ENCODE measurements around the gene DPH6.

DPH6 gene

DNA sequence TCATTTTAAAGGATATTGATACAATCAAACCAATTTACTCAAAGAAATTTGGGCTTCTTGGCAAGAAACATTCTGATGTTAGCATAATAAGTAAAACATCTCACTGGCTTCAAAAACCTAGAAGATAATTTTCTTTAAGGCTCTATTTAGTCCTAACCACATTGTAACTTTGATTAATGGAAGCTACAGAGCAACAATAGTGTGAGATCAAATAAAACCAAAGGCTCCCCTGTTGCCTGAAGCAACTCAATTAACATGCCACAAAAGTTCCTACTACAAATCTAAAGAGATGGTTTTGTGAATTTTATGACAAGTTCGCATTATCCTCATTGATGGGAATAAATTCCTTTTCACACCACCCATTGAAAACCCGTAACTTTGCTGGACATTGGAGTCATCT lies 5.9 kb downstream of the DPH6 start:
- DNase-seq = no peak

DNA sequence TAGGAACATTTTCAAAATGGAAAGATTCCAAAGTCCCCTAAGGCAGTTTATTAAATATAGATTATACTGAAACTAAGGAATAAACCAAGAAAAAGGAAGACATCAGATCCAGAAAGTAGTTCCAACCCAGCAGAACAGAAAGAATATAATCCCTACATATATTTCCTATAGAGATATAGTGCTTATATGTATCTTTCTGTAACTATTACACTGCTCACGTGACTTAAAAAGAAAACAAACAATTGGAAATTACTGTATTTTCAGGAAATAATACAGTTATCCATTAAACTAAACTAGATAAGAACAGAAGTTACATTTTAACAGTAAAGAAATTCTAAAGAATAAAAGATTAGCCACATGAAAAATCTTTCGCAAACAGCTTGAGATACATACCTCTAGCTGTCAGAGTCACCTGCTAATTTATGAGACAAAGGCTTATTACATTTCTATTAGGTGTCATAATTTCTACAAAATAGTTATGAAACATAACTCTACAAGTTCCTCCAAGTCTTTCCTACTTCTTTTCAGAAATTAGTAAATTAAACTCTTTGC lies 10.5 kb downstream of the DPH6 start:
- DNase-seq = no peak

DNA sequence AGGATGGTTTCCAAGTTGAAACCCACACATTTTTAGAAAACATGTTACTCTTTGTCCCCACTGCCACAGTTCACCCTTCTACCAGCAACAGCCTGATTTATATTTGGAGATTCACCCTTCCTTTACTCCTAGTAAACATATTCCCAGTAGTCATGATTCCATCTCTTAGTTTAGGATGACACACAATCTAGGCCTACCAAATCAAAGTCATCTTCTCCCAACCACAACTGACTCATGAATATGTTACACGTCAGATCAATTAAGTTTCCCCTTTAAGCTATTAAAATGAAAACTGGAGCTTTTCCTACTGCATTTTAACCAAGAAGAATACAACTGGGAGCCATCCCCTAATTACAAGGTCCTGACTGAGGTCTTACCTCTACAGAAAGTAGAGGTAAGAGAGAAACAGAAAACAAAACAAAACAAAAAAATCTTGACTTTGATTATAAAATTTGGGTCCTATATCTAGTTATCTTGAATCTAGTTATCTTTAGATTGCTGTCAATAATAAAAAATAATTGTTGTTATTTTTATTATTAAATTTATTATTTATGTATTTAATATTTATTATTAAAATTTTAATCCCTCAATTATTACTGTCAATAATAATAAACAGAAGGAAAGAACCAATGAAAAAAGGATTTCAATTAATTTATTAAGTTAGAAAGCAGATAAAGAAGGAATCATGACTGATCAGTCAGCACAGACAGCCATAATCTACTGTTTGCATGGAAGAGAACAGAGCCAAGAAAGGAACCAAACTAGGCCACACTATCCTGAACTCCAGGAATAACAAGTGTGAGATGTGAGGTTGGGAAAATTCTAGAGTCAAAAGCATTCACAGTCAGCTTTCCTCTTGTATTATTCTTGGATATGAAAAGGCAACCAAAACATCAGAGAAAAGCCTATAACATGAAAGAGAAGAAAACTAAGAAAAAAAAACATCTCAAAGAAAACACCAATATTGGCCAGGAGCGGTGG lies 12.5 kb downstream of the DPH6 start:
- DNase-seq = no peak

DNA sequence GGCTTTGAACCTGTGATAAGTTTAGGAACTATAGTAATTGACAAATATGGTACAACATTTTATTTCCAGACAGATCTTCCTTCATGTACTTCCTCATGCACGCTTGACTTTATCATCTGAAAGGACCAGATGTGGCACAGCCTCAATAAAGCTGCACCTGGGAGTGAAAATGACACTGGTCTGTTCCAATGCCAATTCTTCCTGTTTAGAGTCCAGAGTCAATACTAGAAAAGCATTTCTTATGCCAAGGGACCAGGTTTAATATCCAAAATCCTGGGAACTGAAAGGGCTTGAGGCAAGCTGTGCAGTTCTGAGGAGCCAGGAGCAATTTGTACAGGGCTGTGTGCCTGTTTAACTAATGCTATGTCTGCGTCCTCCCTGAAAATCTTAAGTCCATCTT lies 15.3 kb downstream of the DPH6 start:
- no peak for DNase-seq

DNA sequence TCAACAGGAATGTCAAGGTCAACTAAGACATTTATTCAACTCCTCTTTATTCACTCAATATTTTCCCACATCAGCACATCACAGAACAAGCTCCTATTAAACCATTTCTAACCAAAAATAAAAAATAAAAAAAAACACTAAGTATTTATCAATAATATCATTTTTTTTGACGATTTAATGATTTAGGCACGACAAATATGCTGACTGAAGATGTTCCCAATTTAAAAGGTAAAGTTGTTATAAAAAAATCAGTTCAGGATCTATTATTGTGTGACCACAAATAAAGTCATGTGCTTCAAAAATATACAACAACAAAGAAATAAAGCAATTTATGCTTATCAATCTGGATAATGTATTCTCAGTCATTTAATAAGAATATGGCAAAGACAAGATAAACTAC lies 16.2 kb downstream of the DPH6 start:
- DNase-seq = no peak

DNA sequence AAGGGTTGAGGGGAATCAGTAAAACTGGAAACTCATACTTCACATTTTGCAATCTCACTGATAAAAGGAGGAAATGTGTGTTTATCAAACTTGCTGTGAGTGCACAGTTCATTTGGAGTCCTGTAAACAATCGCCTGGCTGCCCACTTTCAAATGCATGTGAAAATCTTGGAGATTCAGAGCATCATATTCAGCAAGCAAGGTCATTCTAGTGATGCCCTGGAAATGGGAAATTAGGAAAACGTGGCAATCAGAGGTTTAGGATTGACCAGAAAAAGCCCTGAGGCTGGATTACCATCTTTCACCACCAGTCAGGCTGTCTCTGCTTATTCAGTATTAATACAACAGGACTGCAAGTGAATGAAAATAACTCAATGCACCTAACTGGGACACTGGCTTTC lies 23.9 kb downstream of the DPH6 start:
- DNase-seq = no peak

DNA sequence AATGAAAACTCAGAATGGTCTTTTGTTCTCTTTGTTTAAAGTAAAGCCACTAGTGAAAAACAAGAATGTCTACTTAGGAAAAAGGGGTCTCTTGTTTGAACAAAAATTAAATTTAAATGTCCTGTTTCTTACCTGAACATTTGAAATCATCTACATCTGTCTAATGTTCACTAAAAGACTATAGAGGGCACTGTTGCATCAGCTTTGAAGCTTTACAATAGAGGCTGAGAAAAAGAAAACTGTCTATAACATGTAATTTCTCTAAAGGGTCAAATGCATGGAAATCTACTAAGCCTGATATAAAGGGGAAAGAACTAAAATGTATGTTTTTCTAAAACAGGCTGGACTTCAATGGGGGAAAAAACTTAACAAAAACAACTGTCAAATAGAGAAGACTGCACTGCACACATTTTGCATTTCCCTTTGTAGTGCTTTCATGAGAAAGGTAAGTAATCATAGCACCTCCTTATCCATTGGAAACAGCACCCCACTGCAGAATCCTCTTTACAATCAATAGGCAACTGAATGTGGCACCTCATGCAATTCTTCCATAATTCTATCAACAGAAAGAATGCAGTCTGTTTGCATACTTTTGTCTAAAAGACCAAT lies 26.3 kb downstream of the DPH6 start:
- no peak for DNase-seq

DNA sequence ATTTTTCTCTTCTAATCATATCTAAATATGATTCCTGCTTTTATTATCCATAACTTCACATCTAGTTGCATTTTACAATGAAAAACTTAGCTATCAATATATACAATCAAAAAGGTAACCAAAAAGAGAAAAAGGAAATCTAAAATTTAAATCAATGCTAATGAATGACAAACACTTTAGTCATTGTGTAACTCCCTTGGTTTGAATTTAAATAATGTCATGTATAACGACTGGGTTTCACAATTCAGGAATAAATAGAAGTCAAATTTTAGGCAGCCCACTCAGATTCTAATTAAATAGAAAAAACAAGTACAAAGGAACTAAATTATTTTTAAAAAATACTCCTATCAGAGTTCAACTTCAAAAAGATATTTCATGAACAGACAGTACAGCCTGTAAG lies 26.9 kb downstream of the DPH6 start:
- DNase-seq = no peak

DNA sequence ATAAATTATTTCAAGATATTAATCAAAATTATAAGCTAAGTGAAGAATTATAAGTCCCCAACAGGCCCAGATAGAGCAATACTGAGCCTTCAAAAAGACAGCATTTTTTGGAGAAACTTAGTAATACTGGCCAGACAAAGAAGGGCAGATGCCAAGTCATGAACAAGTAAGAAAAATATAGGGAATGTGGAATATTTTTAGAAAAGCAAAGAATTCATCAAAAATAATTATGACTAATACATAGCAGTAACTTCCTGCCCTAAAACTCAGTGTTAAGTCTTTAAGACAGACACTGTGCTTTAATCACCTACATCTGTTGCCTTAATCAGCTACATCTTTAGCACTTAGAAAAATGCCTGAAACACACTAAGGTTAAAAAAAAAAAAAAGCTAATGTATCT lies 31.2 kb downstream of the DPH6 start:
- no peak for DNase-seq

DNA sequence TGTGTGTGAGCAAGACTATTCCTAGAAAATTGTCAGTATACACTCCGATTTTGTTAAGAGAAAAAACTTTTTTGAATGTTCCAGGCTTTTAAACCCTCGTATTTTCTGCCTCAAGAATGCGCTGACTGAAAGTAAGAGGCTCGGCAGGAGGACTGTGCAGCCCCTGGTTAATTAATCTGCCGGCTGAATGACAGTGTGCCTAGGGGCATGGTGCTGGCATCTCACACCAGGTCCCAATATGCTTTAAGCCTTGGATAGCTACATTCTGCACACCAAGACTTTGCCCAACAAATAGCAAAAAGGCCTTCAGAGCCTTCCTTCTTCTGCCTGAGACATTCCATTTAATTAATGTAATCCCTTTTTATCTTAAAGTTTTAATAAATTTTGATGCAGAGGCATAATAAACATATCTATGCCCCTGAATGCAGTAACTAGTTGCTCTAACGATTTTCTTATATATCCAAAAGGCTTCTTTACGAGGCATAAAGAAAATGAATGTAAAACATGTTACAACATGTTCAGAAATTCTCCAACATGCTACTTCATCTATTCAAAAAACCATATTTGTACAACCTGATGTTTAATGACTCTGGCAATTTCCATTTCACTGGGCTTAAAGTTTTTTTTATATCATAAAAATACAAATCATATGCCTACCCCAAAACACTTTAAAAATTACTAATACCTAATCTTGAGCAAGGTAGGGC lies 37.9 kb downstream of the DPH6 start:
- no peak for DNase-seq

DNA sequence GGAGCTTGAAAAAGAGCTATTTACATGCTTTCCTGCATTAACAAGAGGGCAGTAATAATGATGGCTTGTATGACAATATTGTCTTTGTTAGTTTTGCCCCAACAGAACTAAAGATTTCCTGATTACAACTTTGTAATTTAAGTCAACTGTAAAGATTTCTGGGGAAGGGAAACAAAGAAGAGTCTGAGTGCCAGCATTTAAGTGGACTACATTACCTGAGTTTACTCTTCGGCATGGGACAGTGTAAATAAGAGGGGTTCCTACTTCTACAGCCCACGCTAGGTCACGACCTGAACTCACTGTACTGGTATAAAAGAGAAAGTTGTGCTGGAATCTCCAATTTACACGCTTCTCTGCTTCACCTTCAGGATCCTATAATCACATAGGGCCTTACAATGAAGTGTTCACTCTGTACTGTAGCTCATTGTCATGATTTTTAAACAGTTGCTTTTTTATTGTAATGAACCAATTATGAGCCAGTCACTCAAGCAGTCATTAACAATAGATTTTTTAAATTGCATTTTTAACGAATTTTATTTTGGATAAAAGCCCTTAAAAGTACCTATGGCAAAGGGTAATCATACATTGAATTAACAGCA lies 39.6 kb downstream of the DPH6 start:
- no peak for DNase-seq

DNA sequence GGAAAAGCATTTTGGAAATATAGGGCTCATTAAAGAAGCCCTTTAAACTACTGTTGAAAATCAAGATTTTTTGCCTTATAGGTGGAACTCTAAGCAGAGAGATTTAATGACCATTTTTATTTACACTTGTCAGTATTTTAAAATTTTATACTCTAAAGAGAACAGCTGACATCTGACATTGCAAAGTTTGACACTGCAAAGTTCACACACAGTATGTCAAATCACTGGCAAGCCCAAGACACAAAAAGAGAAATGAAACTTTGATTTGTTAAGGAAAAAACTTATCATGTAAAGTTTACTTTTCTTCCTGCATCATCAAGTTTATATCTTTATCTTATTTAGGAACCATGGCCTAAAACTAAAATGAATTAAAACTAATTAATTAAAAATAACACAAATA lies 40.2 kb downstream of the DPH6 start:
- no peak for DNase-seq

DNA sequence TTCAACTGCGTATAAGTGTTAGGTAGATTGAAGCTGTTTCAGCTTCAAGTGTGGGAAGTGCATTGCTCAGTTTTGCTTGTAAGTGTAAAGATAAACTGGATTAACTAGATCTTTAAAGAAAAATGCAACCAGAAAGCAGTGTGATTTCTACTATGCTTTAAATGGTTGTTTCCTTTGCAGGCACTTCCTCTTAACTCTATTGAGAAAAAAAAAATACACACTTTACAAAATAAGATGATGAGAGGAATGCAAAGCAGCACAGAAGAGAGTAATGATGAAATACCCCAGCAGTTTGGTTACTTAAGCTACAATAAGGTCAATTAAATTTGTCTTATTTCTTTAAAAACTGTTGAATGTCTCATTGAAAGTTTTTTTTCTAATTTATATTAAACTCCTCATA lies 40.8 kb downstream of the DPH6 start:
- no peak for DNase-seq

DNA sequence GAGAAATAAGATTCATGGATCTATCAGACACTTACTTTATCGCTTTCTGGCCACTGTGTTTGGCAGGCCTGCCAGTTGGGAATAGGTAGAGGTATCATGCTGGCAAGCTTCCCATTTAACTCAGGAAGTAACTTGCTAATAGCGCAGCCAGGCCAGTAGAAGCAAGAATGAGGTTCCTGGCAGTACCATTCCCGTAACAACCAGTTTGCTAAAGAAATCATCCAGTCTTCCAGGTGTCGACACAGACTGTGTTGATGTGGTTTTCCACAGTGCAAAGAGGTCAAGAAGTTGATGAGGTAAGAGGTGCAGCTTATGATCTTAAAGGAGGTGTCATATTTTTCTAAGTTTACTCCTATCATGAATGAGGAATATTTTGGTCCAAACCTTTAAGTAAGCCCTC lies 46.2 kb downstream of the DPH6 start:
- DNase-seq = no peak

DNA sequence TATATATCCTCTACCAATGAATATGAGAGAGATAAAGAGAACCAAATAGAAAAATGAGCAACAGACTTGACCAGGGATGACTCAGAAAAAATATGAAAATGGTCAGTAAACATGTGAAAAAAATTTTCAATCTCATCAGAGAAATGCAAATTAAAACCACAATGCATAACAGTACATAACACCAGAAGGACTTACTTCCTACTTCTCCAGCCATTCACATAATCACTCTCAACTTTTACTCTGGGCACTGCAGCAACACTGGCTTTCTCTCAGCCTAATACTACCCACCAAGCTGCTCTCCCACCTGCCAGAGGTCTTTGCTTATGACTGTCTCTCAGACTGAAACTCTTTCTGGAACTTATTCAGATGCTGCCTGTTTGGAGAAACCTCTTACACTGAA lies 49.4 kb downstream of the DPH6 start:
- DNase-seq = no peak

DNA sequence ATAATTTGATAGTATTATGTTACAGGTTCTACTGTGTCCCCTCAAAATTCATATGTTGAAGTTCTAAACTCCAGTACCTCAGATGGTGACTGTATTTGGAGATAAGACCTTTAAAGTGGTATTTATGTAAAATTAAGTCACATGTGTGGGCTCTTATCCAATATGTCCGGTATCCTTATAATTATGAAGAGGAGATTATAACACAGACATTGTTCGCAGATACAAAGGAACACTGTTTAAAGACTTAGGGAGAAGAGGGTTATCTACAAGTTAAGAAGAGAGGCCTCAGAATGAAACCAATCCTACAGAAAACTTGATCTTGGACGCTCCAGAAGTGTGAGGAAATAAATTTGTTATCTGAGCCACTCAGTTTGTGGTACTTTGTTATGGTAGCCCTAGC lies 50.9 kb downstream of the DPH6 start:
- DNase-seq = no peak

DNA sequence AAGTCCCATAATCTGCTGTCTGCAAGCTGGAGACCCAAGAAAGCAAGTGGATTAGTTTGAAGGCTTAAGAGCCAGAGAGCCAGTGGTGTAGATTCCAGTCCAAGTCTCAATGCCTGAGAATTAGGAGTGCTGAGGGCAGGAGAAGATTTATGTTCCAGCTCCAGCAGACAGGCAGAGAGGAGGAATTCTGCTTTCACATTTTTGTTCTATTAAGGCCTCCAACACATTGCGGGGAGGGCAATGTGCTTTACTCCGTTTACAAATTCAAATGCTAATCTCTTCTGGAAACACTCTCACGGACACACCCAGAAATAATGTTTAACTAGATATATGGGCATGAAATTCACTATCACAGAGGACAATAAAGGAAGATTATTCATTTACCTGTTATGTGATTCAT lies 54.0 kb downstream of the DPH6 start:
- no peak for DNase-seq

DNA sequence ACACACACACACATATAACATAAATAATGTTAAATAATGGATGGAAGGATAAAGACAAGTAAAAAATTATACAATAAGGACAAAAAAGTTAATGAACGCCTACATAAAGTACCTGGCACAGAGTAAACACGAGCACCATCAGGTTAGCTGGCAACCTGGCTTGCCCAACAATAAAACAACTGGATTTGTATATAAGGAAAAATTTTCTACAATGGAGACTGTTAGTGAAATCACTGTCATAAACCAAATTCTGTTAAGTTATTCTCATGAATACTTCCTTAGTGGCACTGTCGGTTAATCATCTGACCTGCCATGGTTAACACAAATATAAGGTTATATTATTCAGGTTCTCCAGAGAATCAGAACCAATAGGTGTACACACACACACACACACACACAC lies 54.8 kb downstream of the DPH6 start:
- DNase-seq = no peak

DNA sequence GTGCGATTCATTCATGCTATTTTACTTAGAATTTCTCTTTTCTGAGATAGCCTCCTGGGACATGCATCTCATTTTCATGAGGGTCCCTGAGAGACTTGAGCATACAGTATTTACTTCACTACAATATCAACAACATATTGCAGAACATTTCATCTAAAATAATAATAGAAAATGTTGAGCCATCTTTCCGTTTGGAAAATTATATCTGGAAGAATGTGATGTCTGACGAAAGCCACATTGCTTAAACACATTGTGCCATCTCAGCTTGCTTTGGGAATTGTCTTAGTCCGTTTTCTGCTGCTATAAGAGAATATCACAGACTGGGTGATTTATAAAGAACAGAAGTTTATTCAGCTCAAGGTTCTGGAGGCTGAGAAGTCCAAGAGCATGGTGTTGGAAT lies 55.5 kb downstream of the DPH6 start:
- no peak for DNase-seq

DNA sequence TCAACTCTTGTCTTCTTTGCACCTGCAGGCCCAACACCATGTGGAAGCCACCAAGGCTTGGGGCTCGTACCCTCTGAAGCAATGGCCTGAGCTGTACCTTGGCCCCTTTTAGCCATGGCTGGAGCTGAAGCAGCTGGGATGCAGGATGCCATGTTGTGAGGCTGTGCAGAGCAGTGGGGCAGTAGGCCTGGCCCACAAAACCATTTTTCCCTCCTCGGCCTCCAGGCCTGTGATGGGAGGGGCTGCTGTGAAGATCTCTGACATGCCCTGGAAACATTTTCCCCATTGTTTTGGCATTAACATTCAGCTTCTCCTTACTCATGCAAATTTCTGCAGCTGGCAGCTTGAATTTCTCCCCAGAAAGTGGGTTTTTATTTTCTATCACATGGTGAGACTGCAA lies 58.5 kb downstream of the DPH6 start:
- no peak for DNase-seq

DNA sequence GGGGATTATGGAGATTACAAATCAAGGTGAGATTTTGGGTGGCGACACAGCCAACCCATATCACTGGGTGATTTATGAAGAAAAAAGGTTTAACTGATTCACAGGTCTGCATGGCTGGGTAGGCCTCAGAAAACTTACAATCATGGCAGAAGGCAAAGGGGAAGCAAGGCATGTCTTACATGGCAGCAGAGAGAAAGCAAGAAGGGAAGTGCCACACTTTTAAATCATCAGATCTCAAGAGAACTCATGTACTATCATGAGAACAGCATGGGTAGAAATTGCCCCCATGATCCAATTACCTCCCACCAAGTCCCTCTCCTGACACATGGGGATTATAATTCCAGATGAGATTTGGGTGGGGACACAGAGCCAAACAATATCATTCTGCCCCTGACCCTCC lies 59.7 kb downstream of the DPH6 start:
- no peak for DNase-seq

DNA sequence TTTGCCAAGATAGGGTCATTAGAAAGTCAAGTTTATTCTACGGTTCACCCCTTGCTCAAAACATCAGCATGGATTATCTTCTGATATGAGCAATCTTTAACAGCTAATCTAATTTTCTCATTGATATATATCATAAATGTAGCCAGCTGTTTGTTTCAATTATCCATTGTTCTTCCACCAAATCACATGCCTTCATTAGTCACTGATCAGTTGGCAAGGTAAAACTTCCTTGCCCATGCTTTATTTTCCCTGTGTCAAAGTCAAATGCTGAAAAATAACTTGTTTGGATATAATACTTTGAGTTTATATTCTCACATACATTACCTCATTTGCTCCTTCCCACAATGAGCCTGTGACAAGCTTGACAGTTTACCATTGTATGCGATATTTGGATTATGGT lies 60.6 kb downstream of the DPH6 start:
- no peak for DNase-seq
